Activated T-helper 2 cell treated with anti-CD3 and anti-CD28 coated beads, Interferon-gamma antibody, Interleukin-2, Interleukin-4, amounts not matched to agents 10 μg/mL and 5 μg/mL and 100 μg/mL, durations not matched to agents 14 hours and 24 hours and 36 hours (primary cell): ENCODE results near the gene C16orf92. TPM values are rescaled to one million over a fixed set of nuclear protein-coding genes. Genes with fewer than 3 reads are reported as not detected.

Experiments
- DNase-seq: peaks from one replicate; pipeline ENCODE4 v3.0.0; 2021; ENCODE audit warnings: low spot score
- H3K27ac Mint-ChIP-seq: one replicate; pipeline ENCODE4 v1.8.0; 2021; ENCODE audit warnings: mixed read lengths
- H3K27me3 Mint-ChIP-seq: one replicate; pipeline ENCODE4 v1.8.0; 2021; ENCODE audit warnings: low read depth, mixed read lengths
- H3K36me3 Mint-ChIP-seq: one replicate; pipeline ENCODE4 v1.8.0; 2021; ENCODE audit warnings: low read depth, mixed read lengths
- H3K4me1 Mint-ChIP-seq: one replicate; pipeline ENCODE4 v1.8.0; 2021; ENCODE audit warnings: low read depth, mixed read lengths
- H3K4me3 Mint-ChIP-seq: one replicate; pipeline ENCODE4 v1.8.0; 2021; ENCODE audit warnings: low read depth, mild to moderate bottlenecking, moderate library complexity, mixed read lengths
- H3K9me3 Mint-ChIP-seq: one replicate; pipeline ENCODE4 v1.8.0; 2021; ENCODE audit warnings: mixed read lengths
- intact Hi-C: fragments of 100-400 bp; cut with micrococcal nuclease; formaldehyde crosslinking; loops from one replicate; pipeline ENCODE4 v1.15.1; 2023
- total RNA-seq: library from RNA; stranded (reverse); gene quantifications from 2 replicates; pipeline ENCODE4 v1.2.3, GENCODE V29; 2022

Gene C16orf92
- total RNA-seq: not detected in 2 replicates

- DNase-seq: no peak
- H3K9me3 Mint-ChIP-seq: no peaks in the 10 kb centered on the region
- peaks cover 7% of the 10 kb centered on the region for H3K4me1 Mint-ChIP-seq
- no peak within 1 kb of the TSS for H3K4me3 Mint-ChIP-seq
- no peaks in the 10 kb centered on the region for H3K36me3 Mint-ChIP-seq
- intact Hi-C loops: loop anchor here (10.0 kb wide), 1 partner anchor 148 kb away; no protein-coding TSS in a partner anchor
- no peak within 1 kb of the TSS for H3K27ac Mint-ChIP-seq
- H3K27me3 Mint-ChIP-seq: peaks cover 29% of the 10 kb centered on the region
Measured at GRCh38 chr16:30022887-30023286, at the start of gene C16orf92. C16orf92 (plus strand) TSS chr16:30023198; CDS start chr16:30023341, 143 bp downstream.

GRCh38 chr16:29973384-29974246 lies 49.4 kb upstream of the C16orf92 start, which contains the start of gene TAOK2:
TAOK2 (plus strand) TSS chr16:29973868; CDS start chr16:29977773, 3,905 bp downstream.
- intact Hi-C loops: no loop called here
- peaks cover 5% of the 10 kb centered on the region for H3K9me3 Mint-ChIP-seq
- peak within 1 kb of the TSS; percentile 93 for H3K4me3 Mint-ChIP-seq
- H3K36me3 Mint-ChIP-seq: peaks cover 41% of the 10 kb centered on the region
- H3K27me3 Mint-ChIP-seq: no peaks in the 10 kb centered on the region
- peaks cover 32% of the 10 kb centered on the region for H3K4me1 Mint-ChIP-seq
- DNase-seq: peak; percentile 98
- H3K27ac Mint-ChIP-seq: peak within 1 kb of the TSS; percentile 87

GRCh38 chr16:29974291-29975133 lies 48.5 kb upstream of the C16orf92 start:
- intact Hi-C loops: no loop called here

GRCh38 chr16:29975134-29975538 lies 47.9 kb upstream of the C16orf92 start:
- peak overlapping the region; percentile 93 for H3K4me3 Mint-ChIP-seq
- DNase-seq: no peak
- no peaks in the 10 kb centered on the region for H3K27me3 Mint-ChIP-seq
- peaks cover 47% of the 10 kb centered on the region for H3K36me3 Mint-ChIP-seq
- H3K4me1 Mint-ChIP-seq: peaks cover 32% of the 10 kb centered on the region
- H3K9me3 Mint-ChIP-seq: peaks cover 5% of the 10 kb centered on the region
- intact Hi-C loops: no loop called here
- peak overlapping the region; percentile 73 for H3K27ac Mint-ChIP-seq

More at GRCh38 chr16:29974291-29975133, 48.5 kb upstream of the C16orf92 start:
- Mint-ChIP-seq H3K4me1 (peaks cover 32% of the 10 kb centered on the region), H3K9me3 (peaks cover 5% of the 10 kb centered on the region), H3K4me3 (peak overlapping the region; percentile 93), H3K27ac (peak overlapping the region; percentile 73), H3K36me3 (peaks cover 45% of the 10 kb centered on the region), H3K27me3 (no peaks in the 10 kb centered on the region)
- no peak for DNase-seq

GRCh38 chr16:29975811-29976511 lies 47.0 kb upstream of the C16orf92 start:
- DNase-seq: no peak
- intact Hi-C loops: no loop called here
- Mint-ChIP-seq H3K4me1 (peaks cover 32% of the 10 kb centered on the region), H3K4me3 (peak overlapping the region; percentile 93), H3K27me3 (no peaks in the 10 kb centered on the region), H3K27ac (peak overlapping the region; percentile 62), H3K9me3 (peaks cover 5% of the 10 kb centered on the region), H3K36me3 (peaks cover 53% of the 10 kb centered on the region)

- no peak for DNase-seq
- Mint-ChIP-seq H3K9me3 (peaks cover 5% of the 10 kb centered on the region), H3K27ac (peak overlapping the region; percentile 34), H3K4me3 (no peak overlapping the region), H3K4me1 (peaks cover 32% of the 10 kb centered on the region), H3K27me3 (no peaks in the 10 kb centered on the region), H3K36me3 (peaks cover 55% of the 10 kb centered on the region)
- intact Hi-C loops: no loop called here
Measured at GRCh38 chr16:29977063-29977825, 45.8 kb upstream of the C16orf92 start.

- Mint-ChIP-seq H3K4me3 (no peak overlapping the region), H3K9me3 (peaks cover 3% of the 10 kb centered on the region), H3K27me3 (no peaks in the 10 kb centered on the region), H3K27ac (no peak overlapping the region), H3K4me1 (peaks cover 31% of the 10 kb centered on the region), H3K36me3 (peaks cover 55% of the 10 kb centered on the region)
- intact Hi-C loops: no loop called here
- DNase-seq: no peak
Measured at GRCh38 chr16:29978081-29978480, 44.9 kb upstream of the C16orf92 start.

- H3K4me3 Mint-ChIP-seq: no peak overlapping the region
- H3K27ac Mint-ChIP-seq: no peak overlapping the region
- H3K4me1 Mint-ChIP-seq: peaks cover 27% of the 10 kb centered on the region
- H3K27me3 Mint-ChIP-seq: no peaks in the 10 kb centered on the region
- DNase-seq: no peak
- intact Hi-C loops: no loop called here
- peaks cover 58% of the 10 kb centered on the region for H3K36me3 Mint-ChIP-seq
- no peaks in the 10 kb centered on the region for H3K9me3 Mint-ChIP-seq
Measured at GRCh38 chr16:29978564-29979270, 44.3 kb upstream of the C16orf92 start.

GRCh38 chr16:29982560-29983419 lies 40.2 kb upstream of the C16orf92 start:
- Mint-ChIP-seq H3K27me3 (no peaks in the 10 kb centered on the region), H3K4me3 (no peak overlapping the region), H3K27ac (no peak overlapping the region), H3K36me3 (peaks cover 78% of the 10 kb centered on the region), H3K4me1 (peaks cover 2% of the 10 kb centered on the region), H3K9me3 (no peaks in the 10 kb centered on the region)
- DNase-seq: no peak
- intact Hi-C loops: no loop called here

- peaks cover 78% of the 10 kb centered on the region for H3K36me3 Mint-ChIP-seq
- intact Hi-C loops: no loop called here
- DNase-seq: no peak
Measured at GRCh38 chr16:29983420-29984136, 39.4 kb upstream of the C16orf92 start.

More at GRCh38 chr16:29983420-29984136, 39.4 kb upstream of the C16orf92 start:
- no peak overlapping the region for H3K4me3 Mint-ChIP-seq
- no peaks in the 10 kb centered on the region for H3K27me3 Mint-ChIP-seq
- peak overlapping the region; percentile 49 for H3K27ac Mint-ChIP-seq
- no peaks in the 10 kb centered on the region for H3K9me3 Mint-ChIP-seq
- no peaks in the 10 kb centered on the region for H3K4me1 Mint-ChIP-seq
